ENCODE measurements around the gene ZDHHC13. TPM values are rescaled to one million over a fixed set of nuclear protein-coding genes. Genes with fewer than 3 reads are reported as not detected.

Gene ZDHHC13
- polyA plus RNA-seq, 1 of the 3 experiments (the other 2 are of a cell fraction), result 8.2 TPM

DNA sequence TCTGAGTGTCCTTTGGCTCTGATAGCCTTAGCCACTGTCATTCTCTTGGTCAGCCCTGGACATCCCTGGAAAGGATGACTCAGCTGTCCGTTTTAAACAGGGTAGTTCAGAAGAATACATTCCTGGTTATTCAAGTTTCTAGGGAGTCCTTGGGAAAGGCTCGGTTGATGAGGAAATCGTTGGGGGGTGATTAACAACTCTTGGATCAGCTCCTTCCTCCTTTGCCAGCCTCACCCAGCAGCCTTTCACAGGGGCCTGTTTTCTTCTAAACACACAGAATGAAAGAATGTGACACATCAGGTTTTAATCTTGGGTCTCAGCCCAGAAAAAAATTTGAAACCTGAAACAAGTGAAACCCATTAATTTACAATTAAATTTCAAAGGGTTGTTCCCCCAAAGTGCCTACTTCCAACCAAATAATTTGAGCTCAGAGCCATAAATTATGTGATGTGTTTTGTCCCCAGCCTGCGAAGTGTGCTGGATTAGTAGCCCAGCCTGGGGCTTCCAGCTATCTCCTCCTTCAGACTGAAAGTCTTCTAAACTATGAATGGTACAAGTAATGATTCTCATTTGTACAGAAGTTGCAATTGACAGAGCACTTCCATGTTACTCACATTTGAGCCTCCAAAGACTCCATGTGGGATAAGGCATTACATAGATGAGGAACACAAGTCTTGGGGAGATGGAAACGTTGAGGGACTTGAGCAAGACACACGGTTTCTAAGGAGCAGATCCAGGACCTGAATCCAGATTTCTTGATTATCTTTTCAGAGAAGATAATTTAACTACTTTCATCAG is 37.1 kb upstream of the ZDHHC13 start (continued):
- TF ChIP-seq, protein P1, sequence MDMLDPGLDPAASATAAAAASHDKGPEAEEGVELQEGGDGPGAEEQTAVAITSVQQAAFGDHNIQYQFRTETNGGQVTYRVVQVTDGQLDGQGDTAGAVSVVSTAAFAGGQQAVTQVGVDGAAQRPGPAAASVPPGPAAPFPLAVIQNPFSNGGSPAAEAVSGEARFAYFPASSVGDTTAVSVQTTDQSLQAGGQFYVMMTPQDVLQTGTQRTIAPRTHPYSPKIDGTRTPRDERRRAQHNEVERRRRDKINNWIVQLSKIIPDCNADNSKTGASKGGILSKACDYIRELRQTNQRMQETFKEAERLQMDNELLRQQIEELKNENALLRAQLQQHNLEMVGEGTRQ (IDR thresholded peaks at IDR 0.05; ENCODE audit: borderline replicate concordance, low read depth, low read length), result no peak
- TF ChIP-seq FOSL2 (IDR thresholded peaks at IDR 0.05; ENCODE audit: borderline replicate concordance, low read depth) (peak; percentile 45; the same call in 1 of the 2 replicates), MEF2A (IDR thresholded peaks at IDR 0.05; ENCODE audit: borderline replicate concordance, low read depth) (no peak), JUND (IDR thresholded peaks at IDR 0.05) (peak; percentile 33; the same call in 1 of the 2 replicates), YY1 (IDR thresholded peaks at IDR 0.05; ENCODE audit: low read depth) (no peak), RCOR1 (IDR thresholded peaks at IDR 0.05; ENCODE audit: low read length) (no peak), SMC3 (IDR thresholded peaks at IDR 0.05; ENCODE audit: low read depth, low read length) (no peak), FOXJ3 (CRISPR knock-in tag; IDR thresholded peaks at IDR 0.05) (no peak), TCF12 (IDR thresholded peaks at IDR 0.05) (peak; percentile 72)

DNA sequence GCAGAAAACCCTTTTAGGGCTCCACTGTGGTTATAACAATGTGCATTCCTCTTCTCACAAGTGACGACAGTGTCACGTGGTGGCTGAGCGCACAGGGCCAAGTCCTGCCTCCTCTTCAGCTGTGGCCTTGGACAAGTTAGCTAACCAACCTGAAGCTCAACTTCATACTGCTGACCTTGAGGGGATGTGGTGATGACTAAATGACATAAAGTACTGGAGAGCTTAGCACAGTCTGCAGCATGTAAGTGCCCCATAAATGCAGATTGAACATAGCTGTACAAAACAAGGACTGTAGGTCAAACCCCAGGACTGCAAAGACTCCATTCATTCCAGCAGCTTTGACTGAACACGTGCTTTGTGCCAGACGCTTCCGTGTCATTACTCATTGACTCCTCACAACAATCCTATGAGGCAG is 36.4 kb upstream of the ZDHHC13 start:
- Histone ChIP-seq H3K9ac (no peak overlapping the region), H2AFZ (ENCODE audit: low read depth) (no peak overlapping the region), H3K4me1 (ENCODE audit: control insufficient read depth in 1 of 2, insufficient read depth in 2 of 2, low read depth in 1 of 2, low read length in 1 of 2) (peaks cover 0 to 13% of the 10 kb centered on the region in 2 experiments; a peak in 3 of 4 replicates), H3K27me3 (ENCODE audit: insufficient read depth) (no peaks in the 10 kb centered on the region; the same call in 1 of the 2 replicates), H3K79me2 (ENCODE audit: insufficient read depth) (no peaks in the 10 kb centered on the region), H3K27ac (ENCODE audit: low read depth in 2 of 2, low read length in 1 of 2) (peak overlapping the region in 1 of 2 experiments; percentile 67; a peak in 1 of 4 replicates), H3K9me2 (no peaks in the 10 kb centered on the region), H3K36me3 (replicated peaks in 1 of 2; ENCODE audit: control insufficient read depth in 1 of 2, insufficient read depth in 2 of 2, low read length in 1 of 2) (no peaks in the 10 kb centered on the region), H3K9me3 (no peaks in the 10 kb centered on the region), H3F3A (replicated peaks; ENCODE audit: insufficient read depth) (peaks cover 6% of the 10 kb centered on the region), H3K4me3 (ENCODE audit: low read depth in 2 of 2, low read length in 1 of 2) (no peak overlapping the region), H3K4me2 (no peak overlapping the region), H4K20me1 (ENCODE audit: insufficient read depth) (no peaks in the 10 kb centered on the region)
- no peak for DNase-seq
- POLR2A ChIA-PET, result no interaction called here
- WGBS (ENCODE audit: low lambda C conversion rate), result 94% methylated on average over 6 of the region's 6 CpGs
- CTCF ChIA-PET, result interaction anchor here (1.1 to 6.2 kb wide), 4 partner anchors 9 to 473 kb away, joined by 3 to 53 read pairs (median 7); no protein-coding TSS in a partner anchor
- no peak for TF ChIP-seq RCOR1 (IDR thresholded peaks at IDR 0.05; ENCODE audit: low read length)
- TF ChIP-seq, protein P2, sequence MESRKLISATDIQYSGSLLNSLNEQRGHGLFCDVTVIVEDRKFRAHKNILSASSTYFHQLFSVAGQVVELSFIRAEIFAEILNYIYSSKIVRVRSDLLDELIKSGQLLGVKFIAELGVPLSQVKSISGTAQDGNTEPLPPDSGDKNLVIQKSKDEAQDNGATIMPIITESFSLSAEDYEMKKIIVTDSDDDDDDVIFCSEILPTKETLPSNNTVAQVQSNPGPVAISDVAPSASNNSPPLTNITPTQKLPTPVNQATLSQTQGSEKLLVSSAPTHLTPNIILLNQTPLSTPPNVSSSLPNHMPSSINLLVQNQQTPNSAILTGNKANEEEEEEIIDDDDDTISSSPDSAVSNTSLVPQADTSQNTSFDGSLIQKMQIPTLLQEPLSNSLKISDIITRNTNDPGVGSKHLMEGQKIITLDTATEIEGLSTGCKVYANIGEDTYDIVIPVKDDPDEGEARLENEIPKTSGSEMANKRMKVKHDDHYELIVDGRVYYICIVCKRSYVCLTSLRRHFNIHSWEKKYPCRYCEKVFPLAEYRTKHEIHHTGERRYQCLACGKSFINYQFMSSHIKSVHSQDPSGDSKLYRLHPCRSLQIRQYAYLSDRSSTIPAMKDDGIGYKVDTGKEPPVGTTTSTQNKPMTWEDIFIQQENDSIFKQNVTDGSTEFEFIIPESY (IDR thresholded peaks at IDR 0.05; ENCODE audit: borderline replicate concordance, low read depth), result no peak
- TF ChIP-seq POLR2AphosphoS5 (IDR thresholded peaks at IDR 0.05; ENCODE audit: low read depth, low read length), result no peak
- TF ChIP-seq MEF2A (IDR thresholded peaks at IDR 0.05; ENCODE audit: borderline replicate concordance, low read depth), result no peak
- TF ChIP-seq YY1 (IDR thresholded peaks at IDR 0.05; ENCODE audit: low read depth), result no peak
- TF ChIP-seq CHD2 (IDR thresholded peaks at IDR 0.05; ENCODE audit: low read length, partially characterized antibody), result no peak
- no peak for TF ChIP-seq SMC3 (IDR thresholded peaks at IDR 0.05; ENCODE audit: low read depth, low read length)
- TF ChIP-seq JUND (IDR thresholded peaks at IDR 0.05), result no peak
- TF ChIP-seq, protein P3, sequence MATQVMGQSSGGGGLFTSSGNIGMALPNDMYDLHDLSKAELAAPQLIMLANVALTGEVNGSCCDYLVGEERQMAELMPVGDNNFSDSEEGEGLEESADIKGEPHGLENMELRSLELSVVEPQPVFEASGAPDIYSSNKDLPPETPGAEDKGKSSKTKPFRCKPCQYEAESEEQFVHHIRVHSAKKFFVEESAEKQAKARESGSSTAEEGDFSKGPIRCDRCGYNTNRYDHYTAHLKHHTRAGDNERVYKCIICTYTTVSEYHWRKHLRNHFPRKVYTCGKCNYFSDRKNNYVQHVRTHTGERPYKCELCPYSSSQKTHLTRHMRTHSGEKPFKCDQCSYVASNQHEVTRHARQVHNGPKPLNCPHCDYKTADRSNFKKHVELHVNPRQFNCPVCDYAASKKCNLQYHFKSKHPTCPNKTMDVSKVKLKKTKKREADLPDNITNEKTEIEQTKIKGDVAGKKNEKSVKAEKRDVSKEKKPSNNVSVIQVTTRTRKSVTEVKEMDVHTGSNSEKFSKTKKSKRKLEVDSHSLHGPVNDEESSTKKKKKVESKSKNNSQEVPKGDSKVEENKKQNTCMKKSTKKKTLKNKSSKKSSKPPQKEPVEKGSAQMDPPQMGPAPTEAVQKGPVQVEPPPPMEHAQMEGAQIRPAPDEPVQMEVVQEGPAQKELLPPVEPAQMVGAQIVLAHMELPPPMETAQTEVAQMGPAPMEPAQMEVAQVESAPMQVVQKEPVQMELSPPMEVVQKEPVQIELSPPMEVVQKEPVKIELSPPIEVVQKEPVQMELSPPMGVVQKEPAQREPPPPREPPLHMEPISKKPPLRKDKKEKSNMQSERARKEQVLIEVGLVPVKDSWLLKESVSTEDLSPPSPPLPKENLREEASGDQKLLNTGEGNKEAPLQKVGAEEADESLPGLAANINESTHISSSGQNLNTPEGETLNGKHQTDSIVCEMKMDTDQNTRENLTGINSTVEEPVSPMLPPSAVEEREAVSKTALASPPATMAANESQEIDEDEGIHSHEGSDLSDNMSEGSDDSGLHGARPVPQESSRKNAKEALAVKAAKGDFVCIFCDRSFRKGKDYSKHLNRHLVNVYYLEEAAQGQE (IDR thresholded peaks at IDR 0.05; ENCODE audit: low read depth, low read length), result no peak
- no peak for TF ChIP-seq GATA2 (CRISPR knock-in tag; IDR thresholded peaks at IDR 0.05)
- TF ChIP-seq FOXJ3 (CRISPR knock-in tag; IDR thresholded peaks at IDR 0.05), result no peak
- TF ChIP-seq RXRA (IDR thresholded peaks at IDR 0.05; ENCODE audit: borderline replicate concordance, low read depth), result no peak
- TF ChIP-seq EP300 (IDR thresholded peaks at IDR 0.05; ENCODE audit: borderline replicate concordance in 1 of 2, low read depth in 1 of 2, low read length in 1 of 2), result no peak
- no peak for TF ChIP-seq GABPA (IDR thresholded peaks at IDR 0.05; ENCODE audit: low read depth)
- TF ChIP-seq, protein P1 (IDR thresholded peaks at IDR 0.05; ENCODE audit: borderline replicate concordance, low read depth, low read length), result no peak
- TF ChIP-seq, protein P4, sequence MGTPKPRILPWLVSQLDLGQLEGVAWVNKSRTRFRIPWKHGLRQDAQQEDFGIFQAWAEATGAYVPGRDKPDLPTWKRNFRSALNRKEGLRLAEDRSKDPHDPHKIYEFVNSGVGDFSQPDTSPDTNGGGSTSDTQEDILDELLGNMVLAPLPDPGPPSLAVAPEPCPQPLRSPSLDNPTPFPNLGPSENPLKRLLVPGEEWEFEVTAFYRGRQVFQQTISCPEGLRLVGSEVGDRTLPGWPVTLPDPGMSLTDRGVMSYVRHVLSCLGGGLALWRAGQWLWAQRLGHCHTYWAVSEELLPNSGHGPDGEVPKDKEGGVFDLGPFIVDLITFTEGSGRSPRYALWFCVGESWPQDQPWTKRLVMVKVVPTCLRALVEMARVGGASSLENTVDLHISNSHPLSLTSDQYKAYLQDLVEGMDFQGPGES (IDR thresholded peaks at IDR 0.05; ENCODE audit: low read depth, low read length), result no peak
- TF ChIP-seq TAF1 (IDR thresholded peaks at IDR 0.05; ENCODE audit: borderline replicate concordance, low read depth, low read length), result no peak
